SU-DHL-6 (cell line): ENCODE measurements around the gene TGM3.

Experiments used
- EZH2phosphoT487 ChIP-seq: fragments of 200-600 bp; sonication (generic), shearing (Covaris generic); conservative IDR thresholded peaks from 2 replicates; pipeline ENCODE4 v1.6.1; 2018; ENCODE audit warnings: mild to moderate bottlenecking, antibody characterized with exemption, low read length, moderate library complexity, mixed read lengths
- TF ChIP-seq, protein P1 (sequence below): fragments of 200-600 bp; sonication (generic); IDR thresholded peaks from one replicate; pipeline ENCODE4 v1.5.1; 2017; ENCODE audit warnings: antibody characterized with exemption, mild to moderate bottlenecking, low read length, moderate library complexity; ENCODE audit not compliant: insufficient read depth, poor library complexity, severe bottlenecking

DNA sequence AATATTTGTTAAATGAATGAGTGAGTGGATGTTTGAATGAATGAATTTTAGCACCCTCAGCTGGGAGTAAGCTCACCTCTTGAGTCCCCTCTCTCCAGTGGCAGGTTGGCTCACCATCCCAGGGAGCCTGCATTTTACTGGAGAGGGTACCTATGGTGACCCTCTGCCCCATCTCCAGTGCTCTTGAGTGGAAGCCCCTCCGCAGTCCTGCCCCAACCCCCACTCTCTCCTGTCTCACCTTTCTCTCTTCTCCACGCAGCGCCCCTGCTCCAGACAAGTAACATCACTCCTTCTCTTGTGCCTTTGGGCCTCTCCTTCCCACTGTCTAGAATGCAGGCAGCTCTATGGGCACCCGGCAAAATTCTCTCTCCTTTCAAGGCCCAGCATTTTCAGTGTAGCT, 11.3 kb downstream of the TGM3 start:
- TF ChIP-seq, protein P1, sequence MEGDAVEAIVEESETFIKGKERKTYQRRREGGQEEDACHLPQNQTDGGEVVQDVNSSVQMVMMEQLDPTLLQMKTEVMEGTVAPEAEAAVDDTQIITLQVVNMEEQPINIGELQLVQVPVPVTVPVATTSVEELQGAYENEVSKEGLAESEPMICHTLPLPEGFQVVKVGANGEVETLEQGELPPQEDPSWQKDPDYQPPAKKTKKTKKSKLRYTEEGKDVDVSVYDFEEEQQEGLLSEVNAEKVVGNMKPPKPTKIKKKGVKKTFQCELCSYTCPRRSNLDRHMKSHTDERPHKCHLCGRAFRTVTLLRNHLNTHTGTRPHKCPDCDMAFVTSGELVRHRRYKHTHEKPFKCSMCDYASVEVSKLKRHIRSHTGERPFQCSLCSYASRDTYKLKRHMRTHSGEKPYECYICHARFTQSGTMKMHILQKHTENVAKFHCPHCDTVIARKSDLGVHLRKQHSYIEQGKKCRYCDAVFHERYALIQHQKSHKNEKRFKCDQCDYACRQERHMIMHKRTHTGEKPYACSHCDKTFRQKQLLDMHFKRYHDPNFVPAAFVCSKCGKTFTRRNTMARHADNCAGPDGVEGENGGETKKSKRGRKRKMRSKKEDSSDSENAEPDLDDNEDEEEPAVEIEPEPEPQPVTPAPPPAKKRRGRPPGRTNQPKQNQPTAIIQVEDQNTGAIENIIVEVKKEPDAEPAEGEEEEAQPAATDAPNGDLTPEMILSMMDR: no peak
- no peak for TF ChIP-seq EZH2phosphoT487
